Mucosa of rectum (tissue), 2 donors: ENCODE data around the gene MAN1A2.

Source experiments
- H3K27ac ChIP-seq, 2 donors: one replicate each; pipeline ENCODE4 v1.7.0; 2013; ENCODE audit warnings: inconsistent platforms in 2 of 2, low read depth in 2 of 2, low read length in 2 of 2
- H3K27me3 ChIP-seq, 2 donors: one replicate each; pipeline ENCODE4 v1.7.0; 2013; ENCODE audit warnings: low read length in 2 of 2; ENCODE audit not compliant: control insufficient read depth in 2 of 2, insufficient read depth in 2 of 2
- H3K36me3 ChIP-seq, 2 donors: one replicate each; pipeline ENCODE4 v1.7.0; 2013; ENCODE audit warnings: low read length in 2 of 2; ENCODE audit not compliant: control insufficient read depth in 2 of 2, insufficient read depth in 2 of 2
- H3K4me1 ChIP-seq, 2 donors: one replicate each; pipeline ENCODE4 v1.7.0; 2013; ENCODE audit warnings: low read length in 2 of 2, mild to moderate bottlenecking in 1 of 2; ENCODE audit not compliant: control insufficient read depth in 2 of 2, insufficient read depth in 2 of 2
- H3K4me3 ChIP-seq, 2 donors: one replicate each; pipeline ENCODE4 v1.7.0; 2013; ENCODE audit warnings: low read length in 2 of 2
- H3K9ac ChIP-seq, 2 donors: one replicate each; pipeline ENCODE4 v1.7.0; 2013; ENCODE audit warnings: low read length in 2 of 2, low read depth in 1 of 2, mild to moderate bottlenecking in 1 of 2
- H3K9me3 ChIP-seq, 2 donors: one replicate each; pipeline ENCODE4 v1.7.0; 2013; ENCODE audit warnings: low read length in 2 of 2; ENCODE audit not compliant: control insufficient read depth in 2 of 2
- donor health status: healthy.
- donor health status: Normal muscosa, but diverticular disease.

MAN1A2 gene

GRCh38 chr1:117577191-117577885 lies 210.1 kb downstream of the MAN1A2 start:
- no peak overlapping the region for H3K4me3 ChIP-seq
- no peaks in the 10 kb centered on the region for H3K9me3 ChIP-seq
- H3K36me3 ChIP-seq = no peaks in the 10 kb centered on the region
- no peak overlapping the region for H3K27ac ChIP-seq
- H3K27me3 ChIP-seq = no peaks in the 10 kb centered on the region
- no peak overlapping the region for H3K9ac ChIP-seq
- peaks cover 2 to 11% of the 10 kb centered on the region in 2 donors for H3K4me1 ChIP-seq

DNA sequence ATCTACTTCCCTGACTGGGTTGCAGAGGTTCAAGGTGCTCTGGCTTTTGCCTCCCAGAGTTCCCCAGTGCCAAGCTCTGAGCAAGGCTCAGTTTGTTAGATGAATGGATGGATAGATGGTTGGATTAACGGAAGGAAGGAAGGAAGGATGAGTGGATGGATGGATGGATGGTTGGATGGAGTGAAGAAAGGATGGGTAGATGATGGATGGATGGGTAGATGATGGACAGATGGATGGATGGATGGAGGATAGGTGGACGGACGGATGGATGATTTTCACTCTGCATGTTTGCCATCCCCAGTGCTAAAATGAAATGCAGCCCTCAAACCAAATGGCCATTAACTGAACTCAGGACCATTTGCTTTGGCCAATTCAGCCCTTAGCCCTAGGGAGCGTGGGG lies 211.2 kb downstream of the MAN1A2 start:
- Histone ChIP-seq H3K27me3 (no peaks in the 10 kb centered on the region), H3K4me1 (peaks cover 0 to under 1% of the 10 kb centered on the region in 2 donors), H3K4me3 (no peak overlapping the region), H3K36me3 (no peaks in the 10 kb centered on the region), H3K27ac (no peak overlapping the region), H3K9me3 (no peaks in the 10 kb centered on the region), H3K9ac (no peak overlapping the region)
